ENCODE measurements around the gene F8.
"Not testable (repeated sequence)": the region's sequence is repeated elsewhere in the genome, so short reads cannot be mapped to it uniquely, and the experiment has no call there.

Gene F8

DNA sequence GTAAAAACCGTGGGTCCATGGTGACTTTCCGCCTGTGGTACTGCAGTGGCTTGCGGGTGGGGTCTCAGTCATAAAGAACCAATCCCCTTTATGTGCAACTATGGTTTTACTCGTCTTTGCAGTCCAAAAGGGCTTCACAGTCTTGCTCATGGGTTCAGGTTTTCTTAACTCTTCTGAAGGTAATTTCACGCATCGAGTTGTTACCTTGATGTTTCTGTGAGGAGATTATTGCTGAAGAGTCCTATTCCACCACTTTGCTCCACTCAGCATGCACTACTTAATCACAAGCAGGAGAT, 41.5 kb downstream of the F8 start:
- DNase-seq (ENCODE audit: low read depth): no peak

DNA sequence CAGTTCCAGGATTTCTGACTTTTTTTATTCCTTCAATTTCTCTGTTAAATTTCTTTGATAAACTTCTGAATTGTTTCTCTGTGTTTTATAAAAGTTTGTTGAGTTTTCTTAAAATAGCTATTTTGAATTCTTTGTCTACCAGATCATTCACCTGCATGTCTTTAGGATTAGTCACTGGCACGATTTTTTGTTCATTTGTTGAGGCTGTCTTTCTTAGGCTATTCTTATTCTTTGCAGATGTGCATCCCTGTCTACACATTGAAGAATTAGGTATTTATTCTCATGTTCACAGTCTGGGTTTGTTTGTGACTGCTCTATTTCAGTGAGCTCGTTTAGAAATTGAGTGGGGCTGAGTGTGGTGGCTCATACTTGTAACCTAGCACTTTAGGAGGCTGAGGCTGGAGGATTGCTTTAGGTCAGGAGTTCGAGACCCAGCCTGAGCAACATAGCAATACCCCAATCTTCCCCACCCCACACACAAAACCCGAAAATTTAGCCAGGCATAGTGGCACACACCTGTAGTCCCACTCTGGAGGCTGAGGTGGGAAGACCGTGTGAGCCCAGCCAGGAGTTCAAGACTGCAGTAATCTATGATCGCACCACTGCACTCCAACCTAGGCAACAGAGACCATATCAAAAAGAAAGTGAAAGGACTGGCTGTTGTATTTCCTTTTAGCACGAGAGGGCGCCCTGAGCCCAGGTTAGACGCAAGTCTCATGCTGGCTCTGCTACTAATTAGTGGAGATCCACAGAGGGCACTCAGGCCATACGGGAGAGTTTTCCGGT, 42.0 kb downstream of the F8 start:
- DNase-seq (ENCODE audit: low read depth): peak; percentile 19

DNA sequence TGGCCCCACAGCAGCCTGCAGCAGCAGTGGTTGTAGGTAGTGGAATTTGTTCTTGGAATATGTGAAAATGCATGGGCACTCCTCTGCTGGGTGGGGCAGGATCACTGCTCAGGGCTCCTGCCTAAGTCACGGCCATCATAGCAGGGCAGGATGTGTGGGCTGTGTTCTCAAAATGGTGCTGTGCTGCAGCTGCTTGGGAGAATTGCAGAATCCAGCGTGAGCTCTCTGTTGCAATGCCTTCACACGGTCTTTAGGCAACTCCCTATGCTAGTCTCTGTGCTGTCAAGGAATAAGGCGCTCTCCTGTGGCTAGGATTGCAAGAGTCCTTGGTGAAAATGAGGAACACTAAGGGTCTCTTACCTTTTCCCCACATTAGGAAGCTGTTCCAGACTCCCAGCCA, 42.9 kb downstream of the F8 start:
- no peak for DNase-seq (ENCODE audit: low read depth)

DNA sequence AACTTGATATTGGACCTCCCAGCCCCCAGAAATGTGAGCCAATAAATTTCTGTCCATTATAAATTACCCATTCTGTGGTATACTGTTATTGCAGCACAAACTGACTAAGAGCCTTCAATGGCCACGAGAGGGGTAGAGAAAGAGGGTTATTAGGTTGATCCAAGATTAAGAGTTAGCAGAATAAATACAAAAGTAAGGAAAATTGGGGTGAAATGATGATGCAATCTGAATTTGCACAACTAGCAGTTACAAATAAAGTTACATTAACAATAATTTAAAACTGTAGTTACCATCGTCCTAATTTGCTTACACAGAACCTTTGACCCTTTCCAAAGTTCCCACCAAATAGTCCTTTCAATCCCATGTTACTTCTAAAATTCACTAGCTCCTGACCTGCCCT, 54.2 kb downstream of the F8 start:
- no peak for DNase-seq (ENCODE audit: low read depth)

DNA sequence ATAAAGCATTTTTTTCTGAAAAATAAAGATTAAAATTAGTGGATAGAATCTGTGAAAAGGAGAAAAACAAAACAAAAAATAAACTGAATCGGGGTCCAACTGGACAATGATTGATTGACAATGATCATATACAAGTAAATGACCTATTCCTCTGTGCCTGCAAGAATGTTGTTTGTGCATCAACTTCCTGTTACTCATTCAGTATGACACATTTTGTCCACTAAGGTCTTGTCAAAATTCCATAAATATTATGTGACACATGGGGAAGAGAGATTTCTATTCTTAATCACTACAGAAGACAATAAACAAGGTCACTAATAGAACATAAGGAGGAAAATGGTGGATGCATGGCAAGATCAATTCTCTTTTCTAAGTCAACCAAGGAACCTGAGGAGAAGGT, 54.9 kb downstream of the F8 start:
- DNase-seq (ENCODE audit: low read depth): no peak

DNA sequence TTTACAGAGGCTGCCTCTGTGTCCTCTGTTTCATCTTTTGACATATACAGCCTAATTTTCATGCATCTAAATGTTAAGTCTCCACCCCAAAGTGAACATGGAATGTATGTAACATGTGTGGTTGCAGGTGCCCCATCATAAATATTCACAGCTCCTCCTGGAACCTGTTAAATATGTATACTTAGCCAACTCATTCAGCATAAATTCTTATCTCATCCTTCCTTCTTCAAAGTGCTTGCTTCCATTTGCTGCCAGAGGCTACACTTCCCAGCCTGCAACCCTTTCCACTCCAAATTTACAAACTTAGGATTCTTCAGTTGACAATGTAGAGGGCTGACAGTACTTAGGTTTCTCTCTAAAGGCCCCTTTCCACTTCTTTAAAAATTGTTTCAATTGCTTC, 60.6 kb downstream of the F8 start:
- no peak for DNase-seq (ENCODE audit: low read depth)

DNA sequence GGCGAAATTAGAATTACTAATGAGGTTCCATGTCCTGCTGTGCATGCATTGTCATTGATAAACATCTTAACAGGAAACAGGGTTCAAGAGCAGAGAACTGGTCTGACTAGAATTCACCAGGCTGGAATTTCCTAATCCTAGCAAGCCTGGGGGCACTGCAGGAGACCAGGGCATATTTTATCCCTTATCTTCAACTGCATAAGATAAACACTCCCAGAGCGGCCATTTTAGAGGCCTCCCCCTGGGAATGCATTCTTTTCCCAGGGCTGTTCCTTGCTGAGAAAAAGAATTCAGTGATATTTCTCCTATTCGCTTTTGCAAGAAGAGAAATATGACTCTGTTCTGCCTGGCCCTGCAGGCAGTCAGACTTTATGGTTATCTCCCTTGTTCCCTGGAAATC, 66.7 kb downstream of the F8 start:
- DNase-seq (ENCODE audit: low read depth): not testable (repeated sequence)

DNA sequence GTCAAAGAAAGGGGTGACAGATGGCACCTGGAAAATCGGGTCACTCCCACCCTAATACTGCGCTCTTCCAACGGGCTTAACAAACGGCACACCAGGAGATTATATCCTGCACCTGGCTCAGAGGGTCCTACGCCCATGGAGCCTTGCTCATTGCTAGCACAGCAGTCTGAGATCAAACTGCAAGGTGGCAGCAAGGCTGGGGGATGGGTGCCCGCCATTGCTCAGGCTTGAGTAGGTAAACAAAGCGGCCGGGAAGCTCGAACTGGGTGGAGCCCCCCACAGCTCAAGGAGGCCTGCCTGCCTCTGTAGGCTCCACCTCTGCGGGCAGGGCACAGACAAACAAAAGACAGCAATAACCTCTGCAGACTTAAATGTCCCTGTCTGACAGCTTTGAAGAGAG, 83.3 kb downstream of the F8 start:
- DNase-seq (ENCODE audit: low read depth): not testable (repeated sequence)

DNA sequence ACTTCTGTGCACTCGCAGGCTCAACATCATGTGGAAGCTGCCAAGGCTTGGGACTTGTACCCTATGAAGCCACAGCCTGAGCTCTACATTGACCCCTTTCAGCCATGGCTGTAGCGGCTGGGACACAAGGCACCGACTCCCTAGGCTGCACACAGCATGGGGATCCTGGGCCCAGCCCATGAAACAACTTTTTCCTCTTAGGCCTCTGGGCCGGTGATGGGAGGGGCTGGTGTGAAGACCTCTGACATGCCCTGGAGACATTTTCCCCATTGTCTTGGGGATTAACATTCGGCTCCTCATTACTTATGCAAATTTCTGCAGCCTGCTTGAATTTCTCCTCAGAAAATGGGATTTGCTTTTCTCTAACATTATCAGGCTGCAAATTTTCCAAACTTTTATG, 97.8 kb downstream of the F8 start:
- not testable (repeated sequence) for DNase-seq (ENCODE audit: low read depth)

DNA sequence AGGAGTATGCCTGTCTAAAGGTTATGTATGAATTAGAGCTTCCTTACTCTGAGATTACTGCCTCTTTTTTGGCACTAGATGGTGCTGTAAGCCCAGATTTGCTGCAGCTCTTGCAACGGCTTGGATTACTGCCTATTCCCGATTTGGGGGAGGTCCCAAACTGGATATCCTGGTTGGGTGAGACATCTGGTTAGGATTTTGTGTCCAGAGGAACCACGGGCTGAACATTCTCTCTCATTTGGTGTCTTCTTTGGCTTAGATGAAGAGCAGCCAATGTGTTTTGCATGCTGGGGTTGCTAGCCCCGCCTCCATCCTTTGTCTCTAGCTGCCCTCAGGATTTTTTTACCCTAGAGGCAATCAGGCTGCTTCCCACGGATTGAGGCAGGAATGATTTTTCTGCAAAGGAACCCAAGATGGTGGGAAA, 104.5 kb downstream of the F8 start:
- peak; percentile 46 for DNase-seq (ENCODE audit: low read depth)

DNA sequence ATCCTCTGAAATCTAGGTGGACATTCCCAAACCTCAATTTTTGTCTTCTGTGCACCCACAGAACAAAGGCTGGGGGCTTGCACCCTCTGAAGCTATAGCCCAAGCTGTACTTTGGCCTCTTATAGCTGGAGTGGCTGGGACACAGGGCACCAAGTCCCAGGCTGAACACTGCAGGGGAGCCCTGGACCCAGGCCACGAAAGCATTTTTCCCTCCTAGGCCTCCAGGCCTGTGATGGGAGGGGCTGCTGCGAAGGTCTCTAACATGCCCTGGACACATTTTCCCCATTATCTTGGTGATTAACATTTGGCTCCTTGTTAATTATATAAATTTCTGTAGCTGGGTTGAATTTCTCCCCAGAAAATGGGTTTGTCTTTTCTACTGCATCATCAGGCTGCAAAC, 108.5 kb downstream of the F8 start:
- DNase-seq (ENCODE audit: low read depth): no peak

DNA sequence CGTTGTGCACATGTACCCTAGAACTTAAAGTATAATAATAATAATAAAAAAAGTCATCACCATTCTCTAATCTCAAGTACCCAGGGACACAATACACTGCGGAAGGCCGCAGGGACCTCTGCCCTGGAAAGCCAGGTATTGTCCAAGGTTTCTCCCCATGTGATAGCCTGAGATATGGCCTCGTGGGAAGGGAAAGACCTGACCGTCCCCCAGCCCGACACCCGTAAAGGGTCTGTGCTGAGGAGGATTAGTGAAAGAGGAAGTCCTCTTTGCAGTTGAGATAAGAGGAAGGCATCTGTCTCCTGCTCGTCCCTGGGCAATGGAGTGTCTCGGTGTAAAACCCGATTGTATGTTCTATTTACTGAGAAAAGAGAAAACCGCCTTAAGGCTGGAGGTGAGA, 112.0 kb downstream of the F8 start:
- DNase-seq (ENCODE audit: low read depth): not testable (repeated sequence)

DNA sequence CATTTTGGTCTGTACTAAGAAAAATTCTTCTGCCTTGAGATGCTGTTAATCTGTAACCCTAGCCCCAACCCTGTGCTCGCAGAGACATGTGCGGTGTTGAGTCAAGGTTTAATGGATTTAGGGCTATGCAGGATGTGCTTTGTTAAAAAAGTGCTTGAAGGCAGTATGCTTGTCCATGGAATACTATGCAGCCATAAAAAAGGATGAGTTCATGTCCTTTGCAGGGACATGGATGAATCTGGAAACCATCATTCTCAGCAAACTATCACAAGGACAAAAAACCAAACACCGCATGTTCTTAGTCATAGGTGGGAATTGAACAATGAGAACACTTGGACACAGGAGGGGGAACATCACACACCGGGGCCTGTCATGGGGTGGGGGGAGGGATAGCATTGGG, 112.5 kb downstream of the F8 start:
- not testable (repeated sequence) for DNase-seq (ENCODE audit: low read depth)

DNA sequence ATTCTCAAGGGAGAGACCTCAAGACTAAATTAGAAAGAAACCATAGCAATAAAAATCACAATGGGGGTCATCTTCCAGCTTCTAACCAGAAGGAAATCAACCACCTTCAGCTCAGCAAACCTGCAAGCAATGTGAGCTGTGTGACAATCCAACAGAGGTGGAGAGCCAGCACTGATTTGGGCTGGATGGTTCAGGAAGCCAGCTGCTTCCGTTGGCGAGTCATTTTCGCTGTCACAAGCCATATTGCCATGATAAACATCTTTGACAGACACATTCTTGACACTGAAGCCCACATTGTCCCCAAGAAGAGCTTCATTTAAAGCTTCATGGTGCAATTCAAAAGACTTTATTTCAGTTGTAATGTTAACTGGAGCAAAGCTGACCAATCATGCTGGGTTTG, 113.7 kb downstream of the F8 start:
- DNase-seq (ENCODE audit: low read depth): no peak

DNA sequence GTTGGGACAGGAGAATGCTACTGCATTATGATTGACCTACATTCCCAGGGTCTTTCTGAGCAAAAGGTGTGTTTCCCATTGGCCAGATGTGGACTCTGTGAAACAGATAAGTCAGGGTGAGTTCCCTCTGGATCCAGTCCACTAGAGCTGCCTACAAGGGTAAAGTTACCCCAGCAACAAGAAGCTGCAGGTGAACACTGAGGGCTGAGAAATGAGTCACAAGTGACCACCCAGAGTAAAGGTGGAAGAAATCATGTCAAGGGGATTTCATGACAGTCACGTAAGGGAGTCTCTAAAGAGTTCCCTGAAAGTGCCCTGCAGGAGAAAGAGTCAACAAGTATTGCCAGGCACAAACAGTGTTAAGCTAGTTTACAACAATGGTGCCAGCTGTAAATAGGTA, 120.1 kb downstream of the F8 start:
- DNase-seq (ENCODE audit: low read depth): no peak

DNA sequence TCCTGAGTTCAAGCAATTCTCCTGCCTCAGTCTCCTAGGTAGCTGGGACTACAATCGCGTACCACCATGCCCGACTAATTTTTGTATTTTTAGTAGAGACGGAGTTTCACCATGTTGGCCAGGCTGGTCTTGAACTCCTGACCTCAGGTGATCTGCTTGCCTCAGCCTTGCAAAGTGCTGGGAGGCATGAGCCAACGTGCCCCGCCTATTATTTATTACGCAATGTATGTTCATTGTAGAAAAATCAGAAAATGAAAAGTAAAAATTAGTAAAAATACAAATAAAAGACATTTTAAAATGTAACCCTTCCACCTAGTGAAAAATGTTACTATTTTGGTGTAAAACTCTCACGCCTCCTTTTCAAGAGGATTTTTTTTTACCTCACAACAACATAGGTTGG, 122.2 kb downstream of the F8 start:
- no peak for DNase-seq (ENCODE audit: low read depth)

DNA sequence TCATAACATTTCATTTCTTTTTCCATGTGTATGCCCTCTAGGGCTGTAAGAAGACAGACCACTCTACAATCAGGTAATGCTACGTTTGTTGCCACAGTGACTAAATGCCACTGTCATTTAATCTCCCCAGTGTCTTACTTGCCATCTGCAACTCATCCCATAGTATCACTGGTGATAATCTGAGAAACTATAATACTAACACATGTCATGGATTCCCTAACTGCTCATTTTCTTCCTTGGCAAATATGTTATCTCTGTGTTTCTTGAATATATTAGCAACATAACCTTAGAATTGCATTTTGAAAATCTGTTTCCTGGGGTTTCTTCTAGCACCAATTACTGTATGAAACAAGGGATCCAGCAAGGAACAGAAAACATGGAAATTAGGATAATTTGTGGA, 130.2 kb downstream of the F8 start:
- DNase-seq (ENCODE audit: low read depth): no peak

DNA sequence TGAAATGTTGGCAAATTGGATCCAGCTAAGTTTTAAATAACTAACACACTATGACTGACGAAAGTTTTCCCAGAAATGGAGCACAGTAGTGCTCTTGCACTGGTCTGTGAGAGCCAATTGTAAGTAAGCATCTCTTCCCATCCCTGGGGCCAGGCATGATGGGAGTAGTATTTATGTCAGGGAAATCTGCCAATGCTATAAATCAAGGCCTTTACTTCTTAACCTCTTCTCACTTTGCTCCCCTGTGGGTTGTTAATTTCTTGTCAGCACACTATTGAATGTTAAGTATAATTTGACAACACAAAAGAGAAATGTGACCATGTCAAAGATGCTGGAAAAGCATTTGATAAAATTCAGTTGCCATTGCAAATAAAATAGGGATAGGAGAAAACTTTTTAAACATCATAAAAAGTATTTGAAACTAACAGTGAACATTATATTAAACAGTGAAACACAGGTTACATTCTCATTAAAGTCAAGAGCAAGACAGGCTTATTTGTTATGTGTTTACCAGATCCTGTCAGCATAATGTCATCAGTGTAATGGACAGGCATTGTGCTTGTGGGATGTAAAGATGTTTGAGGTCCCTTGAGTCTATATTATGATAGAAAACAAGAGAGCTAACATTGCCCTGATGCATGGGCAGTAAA, 131.4 kb downstream of the F8 start:
- DNase-seq (ENCODE audit: low read depth): no peak

DNA sequence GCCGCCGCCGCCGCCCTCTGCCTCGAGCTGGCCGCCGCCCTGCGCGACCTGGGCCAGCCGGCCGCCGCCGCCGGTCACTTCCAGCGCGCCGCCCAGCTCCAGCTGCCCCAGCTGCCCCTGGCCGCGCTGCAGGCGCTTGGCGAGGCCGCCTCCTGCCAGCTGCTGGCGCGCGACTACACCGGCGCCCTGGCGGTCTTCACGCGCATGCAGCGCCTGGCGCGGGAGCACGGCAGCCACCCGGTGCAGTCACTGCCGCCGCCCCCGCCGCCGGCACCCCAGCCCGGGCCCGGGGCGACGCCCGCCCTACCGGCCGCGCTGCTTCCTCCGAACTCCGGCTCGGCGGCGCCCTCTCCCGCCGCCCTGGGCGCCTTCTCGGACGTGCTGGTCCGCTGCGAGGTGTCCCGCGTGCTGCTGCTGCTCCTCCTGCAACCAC, 135.7 kb downstream of the F8 start:
- not testable (repeated sequence) for DNase-seq (ENCODE audit: low read depth)

DNA sequence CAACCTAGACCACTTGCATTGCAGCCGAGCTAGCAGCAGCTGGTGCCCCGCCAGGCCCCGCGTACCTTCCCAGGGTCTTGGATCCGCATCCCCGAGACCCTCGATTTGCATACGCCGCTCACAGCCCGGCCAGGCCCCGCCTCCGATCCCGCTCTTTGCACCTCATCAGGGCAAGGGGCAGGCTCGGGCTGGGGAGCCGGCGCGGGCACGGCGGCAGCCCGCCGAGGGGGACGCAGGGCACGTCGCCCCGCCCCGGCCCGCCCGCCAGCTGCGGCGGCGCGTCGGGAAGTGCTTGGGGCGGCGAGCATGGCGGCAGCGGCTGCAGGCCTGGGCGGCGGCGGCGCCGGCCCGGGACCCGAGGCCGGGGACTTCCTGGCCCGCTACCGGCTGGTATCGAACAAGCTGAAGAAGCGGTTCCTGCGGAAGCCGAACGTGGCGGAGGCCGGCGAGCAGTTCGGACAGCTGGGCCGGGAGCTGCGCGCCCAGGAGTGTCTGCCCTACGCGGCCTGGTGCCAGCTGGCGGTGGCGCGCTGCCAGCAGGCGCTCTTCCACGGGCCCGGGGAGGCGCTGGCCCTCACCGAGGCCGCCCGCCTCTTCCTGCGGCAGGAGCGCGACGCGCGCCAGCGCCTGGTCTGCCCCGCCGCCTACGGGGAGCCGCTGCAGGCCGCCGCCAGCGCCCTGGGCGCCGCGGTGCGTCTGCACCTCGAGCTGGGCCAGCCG, 136.3 kb downstream of the F8 start, which contains the start of gene F8A1:
F8A1 (plus strand) TSS at position 287 of the 720 bp plus-strand sequence; CDS start at position 307, 20 bp downstream.
- DNase-seq (ENCODE audit: low read depth): not testable (repeated sequence)

DNA sequence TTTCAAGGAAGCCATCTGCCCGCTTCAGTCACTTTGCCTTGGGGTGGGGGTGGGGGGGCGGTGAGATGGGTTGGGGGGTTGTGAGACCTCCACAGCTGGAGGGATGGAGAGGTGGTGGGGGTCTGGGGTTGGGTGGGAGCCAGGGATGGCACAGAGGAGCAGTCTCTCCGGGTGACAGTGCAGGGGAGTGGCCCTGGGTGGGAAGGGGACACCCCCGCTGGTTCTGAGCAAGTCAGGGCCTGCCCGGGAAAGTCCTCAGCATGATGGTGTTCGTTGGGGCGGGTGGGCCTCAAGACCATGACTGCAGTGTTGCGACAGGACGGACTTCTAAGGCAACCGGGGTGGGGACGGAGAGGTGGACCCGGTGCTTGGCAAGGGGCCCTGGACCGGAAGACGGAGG, 137.0 kb downstream of the F8 start:
- not testable (repeated sequence) for DNase-seq (ENCODE audit: low read depth)

DNA sequence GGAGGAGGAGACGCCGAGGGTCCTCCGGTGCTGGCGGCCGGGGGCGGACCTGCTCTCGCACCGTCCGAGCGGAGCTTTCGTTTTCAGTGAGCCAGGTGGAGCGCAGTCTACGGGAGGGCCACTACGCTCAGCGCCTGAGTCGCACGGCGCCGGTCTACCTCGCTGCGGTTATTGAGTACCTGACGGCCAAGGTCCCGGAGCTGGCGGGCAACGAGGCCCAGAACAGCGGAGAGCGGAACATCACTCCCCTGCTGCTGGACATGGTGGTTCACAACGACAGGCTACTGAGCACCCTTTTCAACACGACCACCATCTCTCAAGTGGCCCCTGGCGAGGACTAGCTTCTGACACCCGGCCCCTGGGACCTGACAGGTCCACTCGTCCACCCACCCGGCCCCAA, 137.5 kb downstream of the F8 start:
- DNase-seq (ENCODE audit: low read depth): not testable (repeated sequence)

DNA sequence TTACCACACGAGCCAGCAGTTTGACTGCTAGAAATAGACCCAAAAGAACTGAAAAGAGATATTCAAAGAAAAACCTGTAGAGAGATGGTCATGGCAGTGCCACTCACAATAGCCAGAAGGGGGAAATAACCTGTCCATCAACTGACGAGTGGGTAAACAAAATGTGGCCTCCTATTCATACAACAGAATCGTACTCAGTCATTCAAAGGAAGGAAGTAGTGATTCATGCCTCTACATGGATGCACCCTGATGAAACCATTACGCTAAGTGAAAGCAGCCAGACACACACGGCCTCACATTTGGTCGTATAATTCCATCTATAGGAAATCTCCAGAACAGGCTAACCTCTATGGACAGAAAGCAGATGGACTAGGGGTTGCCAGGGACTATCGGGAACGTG, 138.5 kb downstream of the F8 start:
- DNase-seq (ENCODE audit: low read depth): not testable (repeated sequence)
